ENCODE results near the gene AMT.

The AMT gene

DNA sequence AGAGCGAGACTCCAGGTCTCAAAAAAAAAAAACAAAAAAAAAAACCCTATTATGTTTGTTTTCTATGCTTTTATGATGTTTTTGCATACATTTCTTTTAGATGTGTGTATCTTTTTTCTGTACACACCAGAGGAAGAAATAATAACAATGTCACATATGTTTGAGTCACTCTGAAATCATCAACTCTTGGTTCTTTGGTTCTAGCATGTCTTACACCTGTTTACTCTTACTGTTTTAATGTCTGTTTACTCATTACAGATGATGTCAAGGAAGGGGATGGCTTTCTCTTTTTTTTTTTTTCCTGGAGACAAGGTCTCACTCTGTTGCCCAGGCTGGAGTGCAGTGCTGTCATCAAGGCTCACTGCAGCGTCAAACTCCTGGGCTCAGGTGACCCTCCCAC, 34.6 kb downstream of the AMT start:
- DNase-seq = no peak

DNA sequence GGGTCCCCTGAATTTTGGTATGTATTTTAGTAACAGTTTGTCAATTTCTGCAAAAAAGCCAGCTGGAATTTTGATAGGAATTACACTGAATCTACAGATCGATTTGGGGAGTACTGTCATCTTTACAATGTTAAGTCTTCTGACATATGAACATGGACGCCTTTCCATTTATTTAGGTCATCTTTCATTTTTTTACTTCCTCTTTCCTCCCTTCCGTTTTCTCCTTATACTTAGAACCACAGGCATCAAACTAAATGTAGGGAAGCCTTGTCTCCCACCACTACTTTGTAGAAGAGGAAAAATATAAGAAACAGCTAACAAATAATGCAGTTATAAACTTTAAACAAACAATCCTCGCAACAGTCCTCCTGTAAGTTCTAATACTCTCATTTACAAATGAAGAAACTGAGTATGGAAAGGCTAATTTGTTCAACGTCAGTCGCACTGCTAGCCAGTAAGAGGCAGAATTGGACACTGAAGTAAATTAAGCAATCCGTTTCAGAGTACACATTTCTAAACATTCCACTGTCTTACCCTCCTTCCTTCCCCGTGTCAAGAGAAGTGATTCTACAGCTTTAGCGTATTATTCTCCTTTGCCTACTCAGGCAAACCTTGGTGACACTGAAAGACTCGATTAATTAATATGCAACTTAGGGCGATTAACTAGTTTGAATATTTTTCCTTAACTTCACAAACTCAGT, 36.1 kb downstream of the AMT start:
- no peak for DNase-seq

DNA sequence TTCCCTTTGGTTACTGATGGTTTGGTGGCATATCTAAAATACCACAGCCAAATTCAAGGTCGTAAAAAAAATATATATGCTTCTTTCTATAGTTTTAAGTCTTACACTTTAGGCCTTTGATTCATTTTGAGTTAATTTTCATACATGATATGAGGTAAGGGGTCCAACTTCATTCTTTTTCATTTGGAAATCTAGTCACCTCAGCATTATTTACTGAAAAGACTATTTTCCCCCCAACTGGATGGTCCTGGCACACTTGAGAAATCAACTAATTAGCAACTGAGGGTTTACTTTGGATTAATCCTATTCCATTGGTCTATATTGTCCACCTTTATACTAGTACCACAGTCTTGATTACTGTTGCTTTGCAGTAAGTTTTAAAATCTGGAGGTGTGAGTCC, 36.7 kb downstream of the AMT start:
- DNase-seq = no peak

DNA sequence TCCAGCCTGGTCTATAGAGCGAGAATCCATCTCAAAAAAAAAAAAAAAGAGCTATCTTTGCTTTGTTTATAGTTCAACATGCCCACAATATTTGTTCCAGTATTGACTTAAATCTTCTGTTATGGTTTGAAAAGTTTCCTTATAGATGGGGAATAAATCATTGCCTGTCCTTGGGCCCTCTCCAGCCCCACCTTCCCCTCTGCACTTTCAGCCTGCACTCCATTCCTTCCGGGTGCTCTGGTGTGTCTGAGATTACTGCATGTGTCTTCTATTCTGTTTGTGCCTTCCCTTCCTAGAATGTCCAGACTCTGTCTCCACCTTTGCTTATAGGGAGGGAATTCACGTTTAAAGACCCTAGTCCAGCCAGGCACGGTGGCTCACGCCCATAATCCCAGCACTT, 38.9 kb downstream of the AMT start:
- DNase-seq = no peak

DNA sequence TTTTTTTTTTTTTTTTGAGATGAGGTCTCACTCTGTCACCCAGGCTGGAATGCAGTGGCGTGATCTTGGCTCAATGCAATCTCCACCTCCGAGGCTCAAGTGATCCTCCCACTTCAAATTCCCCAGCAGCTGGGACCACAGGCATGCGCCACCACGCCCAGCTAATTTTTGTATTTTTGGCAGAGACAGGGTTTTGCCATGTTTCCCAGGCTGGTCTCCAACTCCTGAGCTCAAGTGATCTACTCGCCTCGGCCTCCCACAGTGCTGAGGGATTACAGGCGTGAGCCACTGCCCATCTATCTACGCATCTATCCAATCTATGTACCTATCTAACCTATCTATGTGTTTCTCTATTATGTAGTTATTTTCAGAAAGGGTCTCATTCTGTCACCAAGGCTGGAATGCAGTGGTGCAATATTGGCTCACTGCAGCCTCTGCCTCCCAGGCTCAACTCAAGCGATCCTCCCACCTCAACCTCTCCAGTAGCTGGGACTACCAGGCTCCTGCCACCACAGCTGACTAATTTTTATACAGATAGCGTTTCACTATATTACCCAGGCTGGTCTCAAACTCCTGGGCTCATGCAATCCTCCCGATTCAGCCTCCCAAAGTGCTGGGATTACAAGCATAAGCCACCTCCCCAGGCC, 43.9 kb downstream of the AMT start:
- no peak for DNase-seq

DNA sequence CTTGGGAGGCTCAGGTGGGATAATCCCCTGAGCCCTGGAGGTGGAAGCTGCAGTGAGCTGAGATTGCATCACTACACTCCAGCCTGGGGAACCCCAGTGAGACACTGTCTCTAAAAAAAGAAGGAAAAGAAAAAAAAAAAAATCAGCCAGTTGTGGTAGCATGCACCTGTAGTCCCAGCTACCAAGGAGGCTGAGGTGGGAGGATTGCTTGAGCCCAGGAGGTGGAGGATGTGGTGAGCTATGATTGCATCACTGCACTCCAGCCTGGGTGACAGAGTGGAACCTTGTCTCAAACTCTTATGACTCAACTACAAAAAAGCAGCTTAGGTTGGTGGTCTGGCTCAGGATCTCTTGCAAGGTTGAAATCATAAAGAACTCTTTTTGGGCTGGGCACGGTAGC, 44.8 kb downstream of the AMT start:
- no peak for DNase-seq

DNA sequence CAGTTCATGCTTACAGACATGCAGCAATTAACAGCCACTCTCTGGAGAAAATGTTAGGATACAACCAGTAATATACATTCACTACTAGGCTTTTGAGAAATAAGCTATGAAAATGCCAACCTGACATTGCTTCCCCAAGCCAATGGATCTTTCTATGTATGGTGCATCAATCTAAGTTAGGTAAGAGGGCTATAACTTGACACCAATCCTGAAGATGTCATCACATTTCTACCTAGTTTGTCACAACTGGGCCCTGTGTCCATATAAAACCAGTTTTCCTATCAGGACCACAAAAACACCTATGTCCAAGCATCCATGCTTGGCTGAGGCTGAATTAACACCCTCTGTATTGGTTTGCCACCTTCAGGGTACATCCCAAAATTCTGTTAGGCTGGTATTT, 50.3 kb downstream of the AMT start:
- no peak for DNase-seq

DNA sequence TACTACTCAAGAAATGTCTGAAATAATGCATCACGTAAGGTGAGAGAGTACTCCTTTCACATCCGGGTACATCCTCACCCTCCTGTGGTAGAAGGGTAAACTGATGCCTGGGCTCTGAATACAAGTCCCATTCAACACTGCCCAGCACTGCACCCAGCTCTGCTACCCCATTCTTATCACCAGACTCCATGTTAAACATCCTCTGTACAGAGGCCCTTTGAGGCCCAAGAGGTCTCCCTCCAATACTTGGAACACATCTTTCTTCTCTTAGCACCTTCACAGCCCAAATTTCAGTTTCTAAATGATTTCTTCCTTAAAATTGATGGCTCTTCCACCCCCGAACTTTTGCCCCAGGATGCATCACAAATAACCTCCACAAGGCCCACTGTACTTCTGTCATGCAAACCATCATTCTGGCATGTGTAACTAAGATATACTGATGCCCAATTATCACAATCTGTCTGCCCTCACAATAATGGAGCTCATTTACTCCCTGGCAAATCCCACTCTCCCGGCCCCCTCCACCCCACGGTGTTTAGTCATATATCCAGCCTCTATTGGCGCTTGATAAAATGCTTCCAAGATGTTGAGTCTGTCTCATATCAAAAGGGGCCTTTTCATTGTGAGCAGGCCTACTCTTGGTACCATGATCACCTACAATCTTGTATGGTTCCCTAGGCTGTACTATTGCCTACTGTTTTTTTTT, 51.5 kb downstream of the AMT start:
- no peak for DNase-seq

All from SHP77 treated with DMSO at 0.1 percent for 48 hours (cell line).